ENCODE results near the gene PTGFRN. TPM values are rescaled to one million over a fixed set of nuclear protein-coding genes. Genes with fewer than 3 reads are reported as not detected.

The PTGFRN gene
- total and polyA plus RNA-seq, 9 of the 15 experiments (the other 6 are each of a cell fraction or from before 2014, with no cell fraction given), result 17.3 to 33.1 (median 25.7) TPM

- no peak for TF ChIP-seq ZNF232 (CRISPR knock-in tag; IDR thresholded peaks at IDR 0.05)
These were observed 116.6 kb downstream of the PTGFRN start (continued) for GRCh38 chr1:117026361-117026760.

DNA sequence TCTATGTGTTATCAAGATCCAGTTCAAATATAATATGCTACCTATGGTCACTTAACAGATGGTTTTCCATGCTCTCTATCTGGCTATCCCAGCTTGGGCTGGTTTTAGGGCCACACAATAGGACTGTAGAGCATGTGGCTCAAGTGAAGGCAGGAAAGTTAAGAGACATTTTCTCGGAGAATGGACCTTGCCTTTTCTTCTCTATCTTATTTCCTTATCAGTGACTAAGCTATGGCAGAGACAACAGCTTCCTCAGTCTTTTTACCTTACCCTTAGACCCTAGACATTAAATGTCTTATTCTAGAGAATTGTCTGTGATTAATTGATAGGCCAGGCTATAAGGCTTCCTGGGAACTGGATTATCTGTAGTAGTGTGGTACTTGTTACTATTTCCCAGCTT is 120.0 kb downstream of the PTGFRN start:
- ATAC-seq, result peak; percentile 30; the same call in 1 of the 3 replicates
- 5% methylated on average over 1 of the region's 1 CpG for WGBS (ENCODE audit: insufficient coverage, low coverage, missing lambda C conversion rate)
- Histone ChIP-seq H3K4me2 (ENCODE audit: insufficient read depth, low read length) (no peak overlapping the region), H3K36me3 (ENCODE audit: control insufficient read depth, insufficient read depth, low read length) (no peaks in the 10 kb centered on the region), H3K27ac (ENCODE audit: extremely low read depth, low read depth, low read length) (no peak overlapping the region), H3K9me3 (replicated peaks; ENCODE audit: control insufficient read depth, insufficient read depth, low read depth, low read length) (no peaks in the 10 kb centered on the region), H4K20me1 (replicated peaks; ENCODE audit: control insufficient read depth, insufficient read depth, low read length) (no peaks in the 10 kb centered on the region), H3K4me1 (replicated peaks in 1 of 2; ENCODE audit: control insufficient read depth in 2 of 2, insufficient read depth in 2 of 2, low read length in 2 of 2) (peaks cover 0 to 4% of the 10 kb centered on the region in 2 experiments; a peak in 1 of 5 replicates), H3K4me3 (no peak overlapping the region), H3K9ac (ENCODE audit: insufficient read depth in 1 of 2, low read depth in 2 of 2, low read length in 2 of 2) (no peak overlapping the region), H3K9me1 (ENCODE audit: control insufficient read depth, insufficient read depth, low read length) (no peaks in the 10 kb centered on the region), H2AFZ (ENCODE audit: low read depth, low read length) (no peak overlapping the region), H3K27me3 (ENCODE audit: control insufficient read depth in 2 of 2, insufficient read depth in 2 of 2, low read length in 2 of 2) (peaks cover 6 to 21% of the 10 kb centered on the region in 2 experiments), H3K79me2 (ENCODE audit: control insufficient read depth, insufficient read depth, low read length) (no peaks in the 10 kb centered on the region)
- FAIRE-seq, result no peak
- ChIA-PET CTCF (ENCODE audit: low intra/inter-chr PET ratio) (no interaction called here), POLR2A (interaction anchor here (0.5 to 1.5 kb wide), 3 partner anchors 9 to 255 kb away, joined by 3 read pairs; no protein-coding TSS in a partner anchor)
- BruUV-seq (replicated peaks), result no TSS peak
- in situ Hi-C loops (cut with MboI), result no loop called here
- intact Hi-C loops (cut with micrococcal nuclease), result no loop called here
- no peak for DNase-seq (ENCODE audit: extremely low read depth in 1 of 4, low spot score in 3 of 4)
- no peak for TF ChIP-seq PPARD (CRISPR knock-in tag; IDR thresholded peaks at IDR 0.05)
- TF ChIP-seq FOXJ2 (tag; IDR thresholded peaks at IDR 0.05), result no peak
- no peak for TF ChIP-seq KDM1A (IDR thresholded peaks at IDR 0.05)
- TF ChIP-seq, protein P1, sequence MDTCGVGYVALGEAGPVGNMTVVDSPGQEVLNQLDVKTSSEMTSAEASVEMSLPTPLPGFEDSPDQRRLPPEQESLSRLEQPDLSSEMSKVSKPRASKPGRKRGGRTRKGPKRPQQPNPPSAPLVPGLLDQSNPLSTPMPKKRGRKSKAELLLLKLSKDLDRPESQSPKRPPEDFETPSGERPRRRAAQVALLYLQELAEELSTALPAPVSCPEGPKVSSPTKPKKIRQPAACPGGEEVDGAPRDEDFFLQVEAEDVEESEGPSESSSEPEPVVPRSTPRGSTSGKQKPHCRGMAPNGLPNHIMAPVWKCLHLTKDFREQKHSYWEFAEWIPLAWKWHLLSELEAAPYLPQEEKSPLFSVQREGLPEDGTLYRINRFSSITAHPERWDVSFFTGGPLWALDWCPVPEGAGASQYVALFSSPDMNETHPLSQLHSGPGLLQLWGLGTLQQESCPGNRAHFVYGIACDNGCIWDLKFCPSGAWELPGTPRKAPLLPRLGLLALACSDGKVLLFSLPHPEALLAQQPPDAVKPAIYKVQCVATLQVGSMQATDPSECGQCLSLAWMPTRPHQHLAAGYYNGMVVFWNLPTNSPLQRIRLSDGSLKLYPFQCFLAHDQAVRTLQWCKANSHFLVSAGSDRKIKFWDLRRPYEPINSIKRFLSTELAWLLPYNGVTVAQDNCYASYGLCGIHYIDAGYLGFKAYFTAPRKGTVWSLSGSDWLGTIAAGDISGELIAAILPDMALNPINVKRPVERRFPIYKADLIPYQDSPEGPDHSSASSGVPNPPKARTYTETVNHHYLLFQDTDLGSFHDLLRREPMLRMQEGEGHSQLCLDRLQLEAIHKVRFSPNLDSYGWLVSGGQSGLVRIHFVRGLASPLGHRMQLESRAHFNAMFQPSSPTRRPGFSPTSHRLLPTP (IDR thresholded peaks at IDR 0.05; ENCODE audit: borderline replicate concordance, extremely low read depth, insufficient read length), result no peak
- no peak for TF ChIP-seq STAT5B (CRISPR knock-in tag; IDR thresholded peaks at IDR 0.05)
- no peak for TF ChIP-seq CBX5 (IDR thresholded peaks at IDR 0.05; ENCODE audit: borderline replicate concordance, low read depth)
- no peak for TF ChIP-seq RNF219 (CRISPR knock-in tag; IDR thresholded peaks at IDR 0.05)
- TF ChIP-seq ZBTB49 (CRISPR knock-in tag; IDR thresholded peaks at IDR 0.05; ENCODE audit: borderline replicate concordance), result no peak
- no peak for TF ChIP-seq ZNF133 (CRISPR knock-in tag; IDR thresholded peaks at IDR 0.05)
- peak; percentile 73 for TF ChIP-seq JUND (IDR thresholded peaks at IDR 0.05; ENCODE audit: borderline replicate concordance, low read depth, low read length)
- no peak for TF ChIP-seq JUND (tag; IDR thresholded peaks at IDR 0.05; ENCODE audit: borderline replicate concordance, low read depth, low read length)
- TF ChIP-seq NFE2 (IDR thresholded peaks at IDR 0.05; ENCODE audit: low read depth), result 0 out of 2 replicates have a peak, but pooled peaks have one; percentile 2
- TF ChIP-seq FOXK2 (conservative IDR thresholded peaks at IDR 0.05 in 1 of 2, IDR thresholded peaks at IDR 0.05 in 1 of 2; ENCODE audit: low read depth in 2 of 2), result no peak
- peak; percentile 23; the same call in 1 of the 2 replicates for TF ChIP-seq GATA2 (CRISPR knock-in tag; IDR thresholded peaks at IDR 0.05)
